ENCODE data around the gene NCSTN. TPM values are rescaled to one million over a fixed set of nuclear protein-coding genes. Genes with fewer than 3 reads are reported as not detected.
A peak's percentile ranks its signal among the peaks of the same experiment; 100 is the strongest.

The NCSTN gene
- total and polyA plus RNA-seq, 9 of the 15 experiments (the other 6 are each of a cell fraction or from before 2014, with no cell fraction given), result 21.3 to 91.1 (median 57.9) TPM

GRCh38 chr1:160367934-160368923 is 25.0 kb downstream of the NCSTN start (continued):
- TF ChIP-seq CTCFL (IDR thresholded peaks at IDR 0.05; ENCODE audit: borderline replicate concordance, insufficient read depth, low read depth, low read length, poor library complexity, severe bottlenecking) (no peak), POU5F1 (IDR thresholded peaks at IDR 0.05; ENCODE audit: borderline replicate concordance, low read depth, low read length, partially characterized antibody) (no peak), MTF1 (CRISPR knock-in tag; IDR thresholded peaks at IDR 0.05; ENCODE audit: borderline replicate concordance) (no peak), KDM1A (IDR thresholded peaks at IDR 0.05) (peak in 1 of 2 experiments; percentile 50; a peak in 1 of 4 replicates), ZNF695 (CRISPR knock-in tag; IDR thresholded peaks at IDR 0.05) (no peak), MBD1 (CRISPR knock-in tag; IDR thresholded peaks at IDR 0.05) (no peak), ZBTB26 (CRISPR knock-in tag; IDR thresholded peaks at IDR 0.05) (no peak), NFIC (IDR thresholded peaks at IDR 0.05) (no peak), ZEB2 (IDR thresholded peaks at IDR 0.05) (peak; percentile 42; the same call in 1 of the 2 replicates), SOX6 (IDR thresholded peaks at IDR 0.05) (no peak), EZH2 (IDR thresholded peaks at IDR 0.05; ENCODE audit: borderline replicate concordance, low read depth, low read length) (no peak), ZNF586 (CRISPR knock-in tag; conservative IDR thresholded peaks at IDR 0.05) (no peak), CXXC5 (CRISPR knock-in tag; IDR thresholded peaks at IDR 0.05) (no peak), ZNF644 (tag; IDR thresholded peaks at IDR 0.05; ENCODE audit: low read depth) (no peak), RBM34 (IDR thresholded peaks at IDR 0.05; ENCODE audit: borderline replicate concordance, insufficient read depth, low read length) (no peak), ZNF512 (tag; IDR thresholded peaks at IDR 0.05) (no peak), TFE3 (CRISPR knock-in tag; IDR thresholded peaks at IDR 0.05) (no peak), RHOXF2B (CRISPR knock-in tag; conservative IDR thresholded peaks at IDR 0.05) (no peak), CTBP1 (IDR thresholded peaks at IDR 0.05; ENCODE audit: borderline replicate concordance) (peak; percentile 90)
